Stimulated activated CD8-positive, alpha-beta memory T cell treated with anti-CD3 and anti-CD28 coated beads, Interleukin-15, amount 100 ng/mL, for 48 hours (primary cell): Measurements from ENCODE around the gene CDHR4.
"Not testable (repeated sequence)": the region's sequence is repeated elsewhere in the genome, so short reads cannot be mapped to it uniquely, and the experiment has no call there.

ENCODE experiments used
- DNase-seq, 2 donors: peaks; one replicate each; pipeline ENCODE4 v3.0.0-alpha.2; 2020; ENCODE audit warnings: low read depth in 2 of 2

The CDHR4 gene

GRCh38 chr3:49804141-49805041, 4.7 kb upstream of the CDHR4 start:
- DNase-seq, result no peak

- DNase-seq, result no peak
Measured at GRCh38 chr3:49803465-49804140, 3.9 kb upstream of the CDHR4 start.

GRCh38 chr3:49802719-49803464, 3.2 kb upstream of the CDHR4 start, which contains the start of gene INKA1:
Gene INKA1, plus strand, starts transcription at chr3:49803261. Its CDS starts 132 bp downstream, at chr3:49803393.
- DNase-seq, result peak; percentile 75 to 77

- no peak for DNase-seq
Measured at GRCh38 chr3:49801160-49801559, 1.5 kb upstream of the CDHR4 start.

- no peak for DNase-seq
Measured at GRCh38 chr3:49799105-49799504, 568 bp downstream of the CDHR4 start.

GRCh38 chr3:49794926-49795905, 4.5 kb downstream of the CDHR4 start:
- no peak for DNase-seq

GRCh38 chr3:49794431-49794830, 5.2 kb downstream of the CDHR4 start:
- DNase-seq, result no peak

GRCh38 chr3:49793486-49794085, 6.1 kb downstream of the CDHR4 start:
- DNase-seq, result no peak

GRCh38 chr3:49792371-49793150, 7.1 kb downstream of the CDHR4 start:
- no peak for DNase-seq

- DNase-seq, result no peak
Measured at GRCh38 chr3:49791571-49791970, 8.1 kb downstream of the CDHR4 start.

- DNase-seq, result no peak
Measured at GRCh38 chr3:49790626-49791411, 8.9 kb downstream of the CDHR4 start.

- no peak for DNase-seq
Measured at GRCh38 chr3:49788056-49788455, 11.6 kb downstream of the CDHR4 start.

- no peak for DNase-seq
Measured at GRCh38 chr3:49787536-49787935, 12.1 kb downstream of the CDHR4 start.

GRCh38 chr3:49787182-49787464, 12.6 kb downstream of the CDHR4 start:
- DNase-seq, result no peak

GRCh38 chr3:49786357-49787181, 13.1 kb downstream of the CDHR4 start, which contains the start of gene IP6K1:
Gene IP6K1, minus strand, starts transcription at chr3:49786542. Its CDS starts 38,502 bp downstream, at chr3:49748040.
- peak; percentile 100 for DNase-seq

GRCh38 chr3:49785565-49786356, 13.9 kb downstream of the CDHR4 start:
- DNase-seq, result no peak

GRCh38 chr3:49782277-49782676, 17.4 kb downstream of the CDHR4 start:
- not testable (repeated sequence) for DNase-seq
